ENCODE results near the gene AGBL4.

Gene AGBL4

GRCh38 chr1:48576565-48576964 is 1447.2 kb downstream of the AGBL4 start:
- H3K4me3 ChIP-seq (ENCODE audit: low read depth in 1 of 2, low read length in 1 of 2) = no peak overlapping the region
- no peaks in the 10 kb centered on the region for H3K4me1 ChIP-seq (ENCODE audit: control insufficient read depth in 1 of 2, insufficient read depth in 1 of 2, low read depth in 1 of 2, low read length in 1 of 2)
- no peak overlapping the region for H3K27ac ChIP-seq
- TF ChIP-seq CTCF (IDR thresholded peaks at IDR 0.05) = no peak
- no peaks in the 10 kb centered on the region for H3K36me3 ChIP-seq
- no peaks in the 10 kb centered on the region for H3K27me3 ChIP-seq
- H3K9me3 ChIP-seq = no peaks in the 10 kb centered on the region

DNA sequence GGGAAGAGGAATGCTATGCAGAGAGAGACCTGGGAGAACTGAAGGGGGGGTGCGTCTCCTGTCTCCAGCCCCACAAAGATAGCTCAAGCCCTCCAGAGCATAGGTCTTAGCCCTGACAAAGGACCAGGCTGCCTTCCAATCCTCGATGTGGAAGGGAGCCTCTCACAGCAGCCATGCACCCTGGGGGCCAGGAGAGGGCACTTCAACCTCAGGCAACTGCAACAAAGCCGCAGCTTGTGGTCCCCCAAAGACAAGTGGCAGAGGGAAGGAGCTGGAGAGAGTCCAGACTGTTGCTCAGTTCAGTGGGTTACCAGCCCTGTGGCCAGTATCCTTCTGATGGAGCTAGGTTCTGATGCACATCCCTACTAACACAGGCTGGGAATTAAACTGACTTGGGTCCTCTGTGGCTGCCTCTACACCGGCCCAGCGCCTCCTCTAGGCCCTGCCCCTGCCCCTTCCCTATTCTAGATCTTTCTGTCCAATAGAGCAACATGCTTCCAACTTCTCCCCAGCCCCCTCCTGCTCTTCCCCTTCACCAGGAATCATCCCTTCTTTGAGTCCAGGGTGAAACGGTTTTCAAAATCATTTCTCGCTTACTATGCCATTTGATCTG is 1451.0 kb downstream of the AGBL4 start:
- Histone ChIP-seq H3K36me3 (no peaks in the 10 kb centered on the region), H3K9me3 (no peaks in the 10 kb centered on the region), H3K4me3 (ENCODE audit: low read depth in 1 of 2, low read length in 1 of 2) (no peak overlapping the region), H3K27me3 (no peaks in the 10 kb centered on the region), H3K27ac (no peak overlapping the region), H3K4me1 (ENCODE audit: control insufficient read depth in 1 of 2, insufficient read depth in 1 of 2, low read depth in 1 of 2, low read length in 1 of 2) (no peaks in the 10 kb centered on the region)
- no peak for TF ChIP-seq CTCF (IDR thresholded peaks at IDR 0.05)

DNA sequence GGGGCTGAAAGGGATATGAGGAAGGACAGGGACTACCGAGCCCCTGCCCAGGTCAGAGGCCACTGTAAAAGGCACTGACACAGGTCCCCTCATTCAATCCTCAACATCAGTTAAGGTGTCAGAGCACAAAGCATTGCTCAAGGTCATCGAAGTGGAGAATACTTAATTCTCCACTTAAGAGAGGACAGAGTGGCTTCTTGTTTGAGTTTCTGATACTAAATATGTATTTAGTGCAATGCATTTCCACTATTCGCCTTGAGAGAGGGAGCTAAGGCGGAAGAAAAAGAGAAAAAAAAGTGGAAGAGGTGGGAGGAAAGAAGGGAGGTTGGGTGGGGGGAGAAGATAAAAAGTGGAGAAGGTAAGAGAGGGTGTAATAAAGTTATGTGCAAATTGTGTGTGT is 1451.6 kb downstream of the AGBL4 start:
- Histone ChIP-seq H3K36me3 (no peaks in the 10 kb centered on the region), H3K27ac (no peak overlapping the region), H3K4me3 (ENCODE audit: low read depth in 1 of 2, low read length in 1 of 2) (no peak overlapping the region), H3K9me3 (no peaks in the 10 kb centered on the region), H3K4me1 (ENCODE audit: control insufficient read depth in 1 of 2, insufficient read depth in 1 of 2, low read depth in 1 of 2, low read length in 1 of 2) (no peaks in the 10 kb centered on the region), H3K27me3 (no peaks in the 10 kb centered on the region)
- TF ChIP-seq CTCF (IDR thresholded peaks at IDR 0.05) = no peak

GRCh38 chr1:48571303-48571987 is 1452.3 kb downstream of the AGBL4 start:
- H3K4me1 ChIP-seq (ENCODE audit: control insufficient read depth in 1 of 2, insufficient read depth in 1 of 2, low read depth in 1 of 2, low read length in 1 of 2) = no peaks in the 10 kb centered on the region
- no peak overlapping the region for H3K4me3 ChIP-seq (ENCODE audit: low read depth in 1 of 2, low read length in 1 of 2)
- no peaks in the 10 kb centered on the region for H3K9me3 ChIP-seq
- TF ChIP-seq CTCF (IDR thresholded peaks at IDR 0.05) = no peak
- H3K27ac ChIP-seq = no peak overlapping the region
- no peaks in the 10 kb centered on the region for H3K27me3 ChIP-seq
- H3K36me3 ChIP-seq = no peaks in the 10 kb centered on the region

DNA sequence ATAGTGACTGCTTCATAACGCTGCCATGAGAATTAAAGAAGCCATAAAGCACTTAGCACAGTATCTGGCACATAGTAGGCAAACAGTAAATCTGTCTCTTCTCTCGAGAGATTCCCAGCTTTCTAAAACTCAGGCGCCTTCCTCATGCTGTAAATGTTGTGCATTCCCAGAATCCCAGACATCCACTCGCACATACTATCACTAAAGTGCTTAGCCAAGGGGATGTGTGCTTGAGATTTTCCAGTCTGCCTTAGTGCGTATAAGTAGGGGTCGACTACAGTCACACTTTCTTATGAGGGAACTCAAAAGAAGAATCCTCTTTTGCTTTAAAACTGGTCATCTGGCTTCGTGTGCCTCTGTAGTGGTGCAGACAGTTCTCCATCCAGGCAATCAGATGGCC is 1453.2 kb downstream of the AGBL4 start:
- H3K9me3 ChIP-seq = no peaks in the 10 kb centered on the region
- no peaks in the 10 kb centered on the region for H3K36me3 ChIP-seq
- no peak for TF ChIP-seq CTCF (IDR thresholded peaks at IDR 0.05)
- H3K4me1 ChIP-seq (ENCODE audit: control insufficient read depth in 1 of 2, insufficient read depth in 1 of 2, low read depth in 1 of 2, low read length in 1 of 2) = no peaks in the 10 kb centered on the region
- no peaks in the 10 kb centered on the region for H3K27me3 ChIP-seq
- no peak overlapping the region for H3K4me3 ChIP-seq (ENCODE audit: low read depth in 1 of 2, low read length in 1 of 2)
- no peak overlapping the region for H3K27ac ChIP-seq

Measured in neutrophil (primary cell).